Duodenal mucosa (tissue), 2 donors: ENCODE results near the gene TRAF1.

Experiments
- H3K27ac ChIP-seq: one replicate; pipeline ENCODE4 v1.7.0; 2013; ENCODE audit warnings: low read depth, low read length
- H3K27me3 ChIP-seq, 2 donors: one replicate each; pipeline ENCODE4 v1.7.0; 2013; ENCODE audit warnings: low read length in 2 of 2, control low read depth in 1 of 2; ENCODE audit not compliant: insufficient read depth in 2 of 2, control insufficient read depth in 1 of 2
- H3K36me3 ChIP-seq, 2 donors: one replicate each; pipeline ENCODE4 v1.7.0; 2013; ENCODE audit warnings: low read length in 2 of 2, control low read depth in 1 of 2; ENCODE audit not compliant: insufficient read depth in 2 of 2, control insufficient read depth in 1 of 2
- H3K4me1 ChIP-seq, 2 donors: one replicate each; pipeline ENCODE4 v1.7.0; 2013; ENCODE audit warnings: low read length in 2 of 2, control low read depth in 1 of 2; ENCODE audit not compliant: insufficient read depth in 2 of 2, control insufficient read depth in 1 of 2
- H3K4me3 ChIP-seq, 2 donors: one replicate each; pipeline ENCODE4 v1.7.0; 2013; ENCODE audit warnings: low read length in 2 of 2, low read depth in 1 of 2
- H3K9ac ChIP-seq, 2 donors: one replicate each; pipeline ENCODE4 v1.7.0; 2013; ENCODE audit warnings: low read length in 2 of 2, low read depth in 1 of 2
- H3K9me3 ChIP-seq, 2 donors: one replicate each; pipeline ENCODE4 v1.7.0; 2013; ENCODE audit warnings: low read length in 2 of 2, control low read depth in 1 of 2; ENCODE audit not compliant: control insufficient read depth in 1 of 2

The TRAF1 gene

DNA sequence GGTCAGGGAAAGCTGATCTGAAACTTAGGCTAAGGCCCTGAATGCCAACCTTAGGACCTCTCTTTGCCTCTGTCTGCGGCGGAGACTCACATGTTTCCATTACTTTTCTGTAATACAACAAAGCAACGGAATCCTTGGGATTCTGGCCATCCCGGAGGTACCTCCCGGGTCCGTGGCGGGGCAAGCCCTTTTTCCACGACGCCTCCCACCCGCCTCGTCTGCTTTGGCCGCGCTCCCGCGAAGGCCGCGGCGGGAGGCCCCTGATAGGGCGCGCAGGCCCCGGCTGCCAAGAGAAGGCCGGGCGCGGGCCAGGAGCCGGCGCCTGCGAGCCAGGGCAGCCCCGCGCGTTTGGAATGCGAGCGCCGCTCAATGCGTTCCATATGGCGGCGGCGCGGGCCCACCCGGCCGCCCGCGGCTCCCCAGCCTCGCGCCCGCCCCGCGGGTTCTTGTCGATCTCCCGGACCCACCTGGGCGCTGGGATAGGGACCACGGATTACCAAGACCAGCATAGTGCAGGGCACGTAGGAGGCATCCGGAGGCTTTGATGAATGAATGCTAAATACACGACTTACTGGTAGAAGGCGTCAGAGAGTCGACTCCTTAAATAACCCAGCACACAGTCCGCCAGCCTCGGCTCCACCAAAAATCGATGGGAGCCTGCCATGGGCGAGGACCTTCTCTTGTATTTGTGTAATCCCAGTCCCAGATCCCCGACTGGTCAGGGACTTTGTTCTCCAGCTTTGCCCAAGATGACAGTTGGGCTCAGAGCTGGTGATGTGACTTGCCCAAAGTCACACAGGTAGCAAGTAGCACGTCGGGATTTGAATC is 32.1 kb downstream of the TRAF1 start:
- H3K27ac ChIP-seq, result no peak overlapping the region
- H3K4me1 ChIP-seq, result peaks cover 30 to 40% of the 10 kb centered on the region in 2 donors
- H3K9me3 ChIP-seq, result no peaks in the 10 kb centered on the region
- no peak overlapping the region for H3K9ac ChIP-seq
- H3K36me3 ChIP-seq, result no peaks in the 10 kb centered on the region
- no peaks in the 10 kb centered on the region for H3K27me3 ChIP-seq
- H3K4me3 ChIP-seq, result peak overlapping the region in 1 of 2 donors; percentile 21

DNA sequence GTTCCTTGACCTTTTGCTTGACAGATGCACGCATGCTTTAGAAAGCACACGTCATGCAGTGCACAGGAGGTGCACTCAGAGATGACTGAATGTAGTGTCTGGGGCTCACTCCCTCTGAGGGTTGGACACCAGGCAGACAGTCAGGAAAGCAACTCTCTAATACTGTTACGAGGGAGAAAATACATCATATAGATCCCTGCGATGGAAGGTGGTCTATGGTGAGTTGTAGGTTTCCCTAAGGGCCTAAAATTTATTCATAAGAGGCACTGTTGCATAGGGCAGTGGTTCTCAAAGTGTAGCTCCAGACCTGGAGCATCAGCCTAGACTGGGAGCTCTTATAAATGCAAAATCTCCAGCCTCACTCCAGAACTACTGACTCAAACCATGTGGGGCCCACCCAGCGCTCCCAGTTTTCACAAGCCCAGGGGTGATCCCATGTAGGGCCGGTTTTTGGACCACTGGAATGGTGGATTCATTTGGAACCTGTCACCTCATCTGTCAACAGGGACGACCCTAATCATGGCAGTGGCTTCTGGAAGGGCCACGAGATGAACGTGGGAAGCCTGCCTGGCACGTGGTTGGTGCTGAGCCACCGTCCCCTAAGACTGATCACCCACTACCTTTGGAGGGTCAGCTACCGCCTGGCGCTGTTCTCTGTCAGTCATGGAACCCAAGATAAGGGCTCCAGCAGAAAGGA is 32.8 kb downstream of the TRAF1 start:
- Histone ChIP-seq H3K4me3 (no peak overlapping the region), H3K4me1 (peaks cover 30 to 40% of the 10 kb centered on the region in 2 donors), H3K36me3 (no peaks in the 10 kb centered on the region), H3K27ac (no peak overlapping the region), H3K27me3 (no peaks in the 10 kb centered on the region), H3K9ac (peak overlapping the region in 1 of 2 donors; percentile 4), H3K9me3 (no peaks in the 10 kb centered on the region)

DNA sequence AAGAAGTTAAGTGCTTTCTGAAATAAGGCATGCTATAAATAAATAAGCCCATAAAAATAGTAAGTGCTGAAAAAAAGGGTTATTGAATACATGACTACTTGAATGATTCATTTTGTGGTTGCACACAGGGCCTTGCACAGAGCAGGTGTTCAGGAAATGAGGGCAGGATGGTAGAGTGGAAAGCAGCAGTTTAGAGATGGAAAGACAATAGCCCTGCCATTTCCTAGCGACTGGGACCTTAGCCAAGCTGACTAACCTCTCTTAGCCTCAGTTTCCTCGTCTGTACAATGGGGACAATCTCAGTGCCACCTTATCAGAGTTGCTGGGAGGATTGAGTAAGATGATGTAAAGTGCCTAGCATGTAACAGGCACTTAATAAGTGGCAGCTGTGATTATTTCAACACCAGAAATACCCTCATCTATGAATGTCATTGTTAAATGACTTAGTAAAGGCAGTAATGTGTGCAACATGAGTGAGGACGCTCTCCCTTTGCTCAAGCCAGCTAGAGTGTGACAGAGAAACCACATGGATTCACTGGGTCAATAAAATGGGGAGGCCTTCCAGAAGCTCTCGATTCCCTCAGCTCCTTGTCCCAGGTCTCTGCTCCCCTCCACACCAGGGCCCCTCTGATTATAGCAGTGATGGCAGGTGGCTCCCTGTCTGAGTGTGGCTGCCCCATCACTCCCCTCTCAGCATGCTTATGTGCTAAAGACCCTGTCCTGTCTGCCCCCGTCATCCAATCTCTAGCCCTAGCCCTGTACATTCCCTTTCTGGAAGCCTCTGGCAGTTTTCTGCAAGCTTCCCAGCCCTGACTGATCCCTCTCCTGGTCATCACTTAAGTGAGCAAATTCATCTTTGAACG is 33.6 kb downstream of the TRAF1 start:
- Histone ChIP-seq H3K4me1 (peaks cover 30 to 40% of the 10 kb centered on the region in 2 donors), H3K27ac (no peak overlapping the region)

DNA sequence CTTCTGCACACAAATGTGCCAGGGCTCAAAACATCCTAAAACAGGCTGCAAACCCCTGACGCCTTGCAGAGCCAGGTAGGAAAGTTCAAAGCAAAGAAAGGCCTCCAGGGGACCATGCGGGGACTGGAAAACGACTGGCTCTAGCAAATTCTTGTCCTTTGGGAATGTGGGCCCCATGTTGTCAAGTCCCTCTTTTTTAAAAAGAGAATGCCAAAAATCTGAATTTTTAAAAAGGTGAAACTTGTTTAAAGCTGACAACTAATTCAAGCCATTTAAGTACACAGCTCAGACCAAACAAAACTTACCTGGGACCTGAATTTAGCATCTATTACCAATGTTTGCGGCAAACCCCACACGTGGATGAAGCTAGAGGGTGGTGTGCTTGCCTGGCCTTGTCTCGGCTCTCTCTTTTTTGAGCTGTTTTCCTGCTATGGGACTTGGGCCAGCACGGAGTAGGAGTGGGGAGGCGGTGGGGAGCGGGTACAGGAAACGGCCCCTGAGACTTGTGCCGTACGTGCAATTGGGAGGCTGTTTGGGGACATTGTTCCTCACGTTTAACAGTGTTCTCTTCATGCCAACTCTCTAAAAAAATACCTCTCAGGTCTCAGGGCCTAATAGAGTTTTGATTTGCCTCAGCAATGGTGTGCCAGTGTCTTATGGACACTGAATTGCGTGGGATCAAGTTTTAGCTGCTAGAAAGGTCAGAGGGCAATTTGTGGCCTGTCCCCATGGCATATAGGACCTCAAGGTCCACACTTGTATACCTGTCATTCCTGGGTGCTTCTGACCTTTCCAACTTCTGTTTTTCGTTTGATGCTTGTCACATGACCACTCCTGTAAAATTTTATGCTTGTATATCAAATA is 34.5 kb downstream of the TRAF1 start:
- Histone ChIP-seq H3K27me3 (no peaks in the 10 kb centered on the region), H3K36me3 (no peaks in the 10 kb centered on the region), H3K4me1 (peaks cover 30 to 40% of the 10 kb centered on the region in 2 donors), H3K9me3 (no peaks in the 10 kb centered on the region), H3K9ac (no peak overlapping the region), H3K4me3 (no peak overlapping the region), H3K27ac (no peak overlapping the region)

More for the DNA sequence above, 33.6 kb downstream of the TRAF1 start:
- H3K36me3 ChIP-seq, result no peaks in the 10 kb centered on the region
- no peaks in the 10 kb centered on the region for H3K9me3 ChIP-seq
- peak overlapping the region in 1 of 2 donors; percentile 4 for H3K9ac ChIP-seq
- H3K4me3 ChIP-seq, result no peak overlapping the region
- no peaks in the 10 kb centered on the region for H3K27me3 ChIP-seq

DNA sequence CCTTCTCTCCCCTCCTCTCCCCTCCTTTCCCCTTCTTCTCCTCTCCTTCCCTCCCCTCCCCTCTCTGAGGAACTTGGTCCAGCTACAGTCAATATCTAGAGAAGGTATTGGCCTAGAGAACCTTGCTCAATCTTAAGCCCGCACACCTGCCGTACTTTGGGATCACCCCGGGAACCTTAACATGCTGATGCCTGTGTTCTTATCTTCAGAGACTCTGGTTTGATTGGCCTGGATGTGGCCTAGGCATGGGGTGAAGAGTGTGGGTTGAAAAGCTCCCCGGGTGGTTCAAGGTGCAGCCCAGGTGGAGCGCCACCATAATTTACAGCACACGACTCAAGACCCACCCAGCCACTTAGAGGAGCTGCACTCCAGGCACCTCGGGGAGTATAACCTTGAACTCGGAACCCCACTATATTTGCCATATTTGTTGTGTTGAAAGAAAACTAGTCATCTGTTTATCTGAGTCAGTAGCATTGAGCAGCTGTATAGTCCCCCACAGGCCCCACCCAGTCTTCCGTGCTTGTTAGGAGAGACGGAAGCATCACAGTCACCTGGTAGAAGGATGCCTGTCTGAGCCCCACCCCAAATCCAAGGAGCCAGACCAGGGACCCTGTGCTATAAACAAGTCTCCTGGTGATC is 35.2 kb downstream of the TRAF1 start:
- Histone ChIP-seq H3K9ac (peak overlapping the region in 1 of 2 donors; percentile 2), H3K27ac (peak overlapping the region; percentile 17)

DNA sequence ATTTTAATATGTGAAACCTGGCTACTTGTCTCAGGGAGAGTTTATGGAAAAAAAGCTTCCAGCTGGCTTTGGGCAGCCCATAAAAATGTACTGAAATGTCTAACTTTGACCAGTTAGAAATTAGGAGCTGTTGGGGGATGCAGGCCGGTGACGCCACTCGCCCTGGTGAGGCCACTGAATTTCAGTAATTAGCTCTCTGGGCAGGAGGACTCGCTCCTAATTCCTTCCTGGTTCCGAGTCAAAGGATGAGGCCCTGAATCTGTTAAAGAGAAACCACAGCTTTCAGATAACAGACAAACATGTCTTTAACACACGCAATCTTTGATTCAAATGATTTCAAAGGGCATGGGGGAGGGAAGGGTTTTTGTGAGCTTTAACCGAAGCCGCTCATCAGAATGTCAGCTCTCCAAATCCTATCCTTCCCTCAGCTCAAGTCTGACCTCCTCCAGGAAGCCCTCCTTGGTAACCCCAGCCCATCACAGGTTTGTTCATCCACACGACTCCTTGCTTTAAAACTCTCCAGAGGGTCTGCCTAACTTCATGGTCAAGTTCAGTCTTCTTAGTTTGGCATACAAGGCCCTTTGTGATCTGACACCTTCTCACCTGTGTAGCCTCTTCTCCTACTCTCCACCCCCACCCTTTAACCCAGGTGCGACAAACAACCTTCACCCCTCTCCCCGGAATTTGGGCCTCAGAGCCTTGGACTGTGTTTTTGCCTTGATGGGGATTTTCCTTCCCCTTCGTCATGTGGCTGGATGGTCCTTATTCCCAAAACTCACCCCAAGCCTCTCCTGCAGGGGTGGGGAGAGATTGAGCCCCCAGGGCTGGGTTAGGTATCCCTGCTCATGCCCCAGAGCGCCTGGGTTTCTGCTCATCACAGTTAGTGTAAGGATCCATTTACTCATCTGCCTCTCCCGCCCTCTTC is 36.0 kb downstream of the TRAF1 start:
- Histone ChIP-seq H3K4me1 (peaks cover 37 to 47% of the 10 kb centered on the region in 2 donors), H3K9me3 (no peaks in the 10 kb centered on the region), H3K9ac (peak overlapping the region in 1 of 2 donors; percentile 10), H3K27me3 (no peaks in the 10 kb centered on the region), H3K4me3 (no peak overlapping the region), H3K36me3 (no peaks in the 10 kb centered on the region), H3K27ac (peak overlapping the region; percentile 17)

More for the DNA sequence above, 35.2 kb downstream of the TRAF1 start:
- Histone ChIP-seq H3K4me1 (peaks cover 30 to 40% of the 10 kb centered on the region in 2 donors), H3K4me3 (no peak overlapping the region), H3K27me3 (no peaks in the 10 kb centered on the region), H3K9me3 (no peaks in the 10 kb centered on the region), H3K36me3 (no peaks in the 10 kb centered on the region)

DNA sequence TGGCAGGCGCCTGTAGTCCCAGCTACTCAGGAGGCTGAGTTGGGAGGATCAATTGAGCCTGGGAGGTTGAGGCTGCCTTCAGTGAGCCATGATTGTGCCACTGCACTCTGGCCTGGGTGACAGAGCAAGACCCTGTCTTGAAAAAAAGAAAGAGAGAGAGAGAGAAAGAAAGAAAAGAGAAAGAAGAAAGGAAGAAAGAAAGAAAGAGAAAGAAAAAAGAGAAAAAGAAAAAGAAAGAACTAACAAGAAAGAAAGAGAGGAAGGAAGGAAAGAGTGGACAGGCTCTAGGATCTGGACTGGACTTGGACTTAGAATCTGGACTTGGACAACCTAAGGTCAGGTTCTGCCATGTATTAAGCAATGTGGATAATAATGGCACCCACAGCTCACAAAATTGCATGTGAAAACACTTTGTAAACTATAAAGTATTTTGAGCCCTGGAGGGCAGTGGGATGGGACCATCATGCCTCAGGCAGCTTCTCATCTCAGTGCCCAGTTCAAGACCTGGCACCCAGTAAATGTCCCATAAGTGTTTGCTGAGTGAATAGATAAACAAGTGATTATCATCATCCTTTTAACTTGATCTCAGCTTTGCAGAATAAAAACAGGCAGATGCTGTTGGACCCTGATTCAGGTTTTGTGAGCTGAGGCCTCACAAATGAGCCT is 36.9 kb downstream of the TRAF1 start:
- Histone ChIP-seq H3K9me3 (no peaks in the 10 kb centered on the region), H3K4me3 (no peak overlapping the region), H3K36me3 (no peaks in the 10 kb centered on the region), H3K27ac (no peak overlapping the region), H3K4me1 (peaks cover 38 to 53% of the 10 kb centered on the region in 2 donors), H3K27me3 (no peaks in the 10 kb centered on the region), H3K9ac (peak overlapping the region in 1 of 2 donors; percentile 10)

DNA sequence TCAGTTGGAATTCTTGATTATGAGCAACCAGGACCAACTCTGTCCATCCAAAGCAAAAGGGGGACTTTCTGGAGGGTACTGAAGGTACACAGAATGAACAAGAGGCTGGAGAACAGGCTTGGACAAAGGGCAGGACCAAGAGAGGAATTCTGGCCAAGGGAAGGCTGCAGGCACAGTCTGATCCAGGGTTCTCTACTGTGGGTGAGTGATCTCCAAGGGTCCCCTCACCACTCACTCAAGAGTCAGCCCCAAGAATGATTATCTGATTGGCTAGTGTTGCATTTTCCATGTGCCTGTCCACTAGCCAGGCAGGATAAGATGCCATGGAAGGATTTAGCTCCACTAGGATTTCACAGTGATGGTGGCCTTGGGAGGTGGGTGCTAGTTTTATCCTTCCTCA is 38.0 kb downstream of the TRAF1 start:
- Histone ChIP-seq H3K4me1 (peaks cover 38 to 49% of the 10 kb centered on the region in 2 donors), H3K36me3 (no peaks in the 10 kb centered on the region), H3K9me3 (no peaks in the 10 kb centered on the region), H3K27me3 (no peaks in the 10 kb centered on the region), H3K9ac (no peak overlapping the region), H3K4me3 (no peak overlapping the region), H3K27ac (no peak overlapping the region)
